ENCODE results near the gene KMT5B. TPM values are rescaled to one million over a fixed set of nuclear protein-coding genes. Genes with fewer than 3 reads are reported as not detected.

Gene KMT5B
- total and polyA plus RNA-seq, 2 of the 4 experiments (the other 2 are of a cell fraction): 11.2 to 13.4 TPM

DNA sequence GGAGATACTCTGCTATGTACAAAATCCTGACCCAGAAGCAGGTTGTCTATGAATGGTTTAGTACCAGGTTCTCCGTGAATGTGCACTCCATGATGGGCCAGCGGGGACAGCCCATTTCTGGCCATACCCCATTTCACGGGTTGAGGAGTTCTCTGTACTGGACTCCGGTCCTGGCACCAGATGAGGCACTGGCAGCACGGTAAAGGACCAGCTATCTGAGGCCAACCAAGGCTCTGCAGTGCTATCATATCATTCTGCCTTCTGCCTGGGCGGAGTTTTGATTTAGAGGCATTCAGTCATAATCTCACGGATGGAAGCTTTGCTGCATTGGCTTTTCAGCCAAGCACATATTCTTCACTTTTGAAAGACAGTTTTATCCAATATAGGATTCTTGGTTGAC is 18.5 kb upstream of the KMT5B start:
- ATAC-seq (ENCODE audit: low read depth): no peak
- Histone ChIP-seq H4K8ac (ENCODE audit: low read depth in 2 of 2, low read length in 2 of 2) (no peak overlapping the region), H3K27ac (ENCODE audit: insufficient read depth, low read length) (no peak overlapping the region), H3K4me3 (ENCODE audit: insufficient read depth, low read depth, low read length) (no peak overlapping the region), H2BK20ac (ENCODE audit: low read depth, low read length) (no peak overlapping the region), H2BK120ac (ENCODE audit: low read depth, low read length) (no peak overlapping the region), H2BK5ac (ENCODE audit: low read depth, low read length, poor library complexity, severe bottlenecking) (no peak overlapping the region), H2AK5ac (ENCODE audit: low read depth, low read length) (no peak overlapping the region), H3K23ac (ENCODE audit: low read depth, low read length) (no peak overlapping the region), H3K27me3 (ENCODE audit: control insufficient read depth, insufficient read depth, low read length) (peaks cover 13% of the 10 kb centered on the region), H2AFZ (replicated peaks; ENCODE audit: low read length, poor library complexity) (no peak overlapping the region), H3K4me1 (ENCODE audit: control insufficient read depth, insufficient read depth, low read length) (no peaks in the 10 kb centered on the region), H2BK15ac (ENCODE audit: low read depth, low read length) (no peak overlapping the region), H2AK9ac (replicated peaks; ENCODE audit: low read depth, low read length, poor library complexity) (no peak overlapping the region), H3K9me1 (ENCODE audit: insufficient read depth, low read length) (no peaks in the 10 kb centered on the region), H3K18ac (ENCODE audit: low read depth, low read length) (no peak overlapping the region), H3K4me2 (ENCODE audit: low read depth, low read length) (no peak overlapping the region), H3K79me1 (ENCODE audit: low read depth in 1 of 2, low read length in 2 of 2) (no peaks in the 10 kb centered on the region), H3K36me3 (ENCODE audit: control insufficient read depth, insufficient read depth, low read length) (no peaks in the 10 kb centered on the region), H4K20me1 (ENCODE audit: insufficient read depth, low read length) (no peaks in the 10 kb centered on the region), H3K56ac (ENCODE audit: extremely low read depth, insufficient read depth, low read length) (no peak overlapping the region), H3K4ac (ENCODE audit: low read depth, low read length) (no peak overlapping the region), H3K9me3 (ENCODE audit: control insufficient read depth, insufficient read depth, low read length) (peaks cover 5% of the 10 kb centered on the region; the same call in 1 of the 2 replicates), H4K91ac (ENCODE audit: insufficient read depth, low read depth, low read length) (no peak overlapping the region), H3K9ac (ENCODE audit: low read depth, low read length) (no peak overlapping the region), H4K5ac (ENCODE audit: low read depth, low read length) (no peak overlapping the region), H3K14ac (replicated peaks; ENCODE audit: low read depth, low read length) (no peak overlapping the region)
- ChIA-PET POLR2A (ENCODE audit: unreplicated experiment) (no interaction called here), CTCF (no interaction called here)
- DNase-seq: no peak
- no TSS peak for BruUV-seq (replicated peaks)
- intact Hi-C loops (cut with micrococcal nuclease): no loop called here
- in situ Hi-C loops (cut with MboI; ENCODE audit: low sequenced_read_pairs): no loop called here
- dilution Hi-C loops (cut with HindIII; ENCODE audit: low sequenced_read_pairs, unreplicated experiment): no loop called here
- TF ChIP-seq, protein P1, sequence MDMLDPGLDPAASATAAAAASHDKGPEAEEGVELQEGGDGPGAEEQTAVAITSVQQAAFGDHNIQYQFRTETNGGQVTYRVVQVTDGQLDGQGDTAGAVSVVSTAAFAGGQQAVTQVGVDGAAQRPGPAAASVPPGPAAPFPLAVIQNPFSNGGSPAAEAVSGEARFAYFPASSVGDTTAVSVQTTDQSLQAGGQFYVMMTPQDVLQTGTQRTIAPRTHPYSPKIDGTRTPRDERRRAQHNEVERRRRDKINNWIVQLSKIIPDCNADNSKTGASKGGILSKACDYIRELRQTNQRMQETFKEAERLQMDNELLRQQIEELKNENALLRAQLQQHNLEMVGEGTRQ (IDR thresholded peaks at IDR 0.05; ENCODE audit: low read depth, low read length): no peak
- no peak for TF ChIP-seq FOS (IDR thresholded peaks at IDR 0.05; ENCODE audit: low read depth, low read length)
- no peak for TF ChIP-seq MXI1 (IDR thresholded peaks at IDR 0.05; ENCODE audit: borderline replicate concordance, low read depth, low read length)
- TF ChIP-seq MAZ (IDR thresholded peaks at IDR 0.05; ENCODE audit: borderline replicate concordance, low read depth, low read length): no peak
- TF ChIP-seq NFE2L2 (IDR thresholded peaks at IDR 0.05; ENCODE audit: low read depth, low read length): no peak
- TF ChIP-seq RAD21 (IDR thresholded peaks at IDR 0.05; ENCODE audit: low read length): no peak
- no peak for TF ChIP-seq CHD1 (IDR thresholded peaks at IDR 0.05; ENCODE audit: low read depth, low read length)
- no peak for TF ChIP-seq SMC3 (IDR thresholded peaks at IDR 0.05; ENCODE audit: low read depth, low read length)
- TF ChIP-seq BHLHE40 (IDR thresholded peaks at IDR 0.05; ENCODE audit: low read depth, low read length): no peak
- no peak for TF ChIP-seq POLR2A (IDR thresholded peaks at IDR 0.05; ENCODE audit: low read depth, low read length)
- TF ChIP-seq, protein P2, sequence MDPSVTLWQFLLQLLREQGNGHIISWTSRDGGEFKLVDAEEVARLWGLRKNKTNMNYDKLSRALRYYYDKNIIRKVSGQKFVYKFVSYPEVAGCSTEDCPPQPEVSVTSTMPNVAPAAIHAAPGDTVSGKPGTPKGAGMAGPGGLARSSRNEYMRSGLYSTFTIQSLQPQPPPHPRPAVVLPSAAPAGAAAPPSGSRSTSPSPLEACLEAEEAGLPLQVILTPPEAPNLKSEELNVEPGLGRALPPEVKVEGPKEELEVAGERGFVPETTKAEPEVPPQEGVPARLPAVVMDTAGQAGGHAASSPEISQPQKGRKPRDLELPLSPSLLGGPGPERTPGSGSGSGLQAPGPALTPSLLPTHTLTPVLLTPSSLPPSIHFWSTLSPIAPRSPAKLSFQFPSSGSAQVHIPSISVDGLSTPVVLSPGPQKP (IDR thresholded peaks at IDR 0.05; ENCODE audit: borderline replicate concordance, low read depth, low read length): no peak
- 100% methylated on average over 2 of the region's 7 CpGs; no CpG with 5 or more reads in 1 of the 2 experiments for WGBS, 2 experiments (ENCODE audit: extremely low coverage in 2 of 2, insufficient read length in 1 of 2)

Measured in IMR-90 (cell line).